ENCODE results near the gene TEX52. TPM values are rescaled to one million over a fixed set of nuclear protein-coding genes. Genes with fewer than 3 reads are reported as not detected.

Gene TEX52
- total and polyA plus RNA-seq, 2 of the 13 experiments (the other 11 are each of a cell fraction or from before 2014, with no cell fraction given): 0.05 TPM; not detected in 1

DNA sequence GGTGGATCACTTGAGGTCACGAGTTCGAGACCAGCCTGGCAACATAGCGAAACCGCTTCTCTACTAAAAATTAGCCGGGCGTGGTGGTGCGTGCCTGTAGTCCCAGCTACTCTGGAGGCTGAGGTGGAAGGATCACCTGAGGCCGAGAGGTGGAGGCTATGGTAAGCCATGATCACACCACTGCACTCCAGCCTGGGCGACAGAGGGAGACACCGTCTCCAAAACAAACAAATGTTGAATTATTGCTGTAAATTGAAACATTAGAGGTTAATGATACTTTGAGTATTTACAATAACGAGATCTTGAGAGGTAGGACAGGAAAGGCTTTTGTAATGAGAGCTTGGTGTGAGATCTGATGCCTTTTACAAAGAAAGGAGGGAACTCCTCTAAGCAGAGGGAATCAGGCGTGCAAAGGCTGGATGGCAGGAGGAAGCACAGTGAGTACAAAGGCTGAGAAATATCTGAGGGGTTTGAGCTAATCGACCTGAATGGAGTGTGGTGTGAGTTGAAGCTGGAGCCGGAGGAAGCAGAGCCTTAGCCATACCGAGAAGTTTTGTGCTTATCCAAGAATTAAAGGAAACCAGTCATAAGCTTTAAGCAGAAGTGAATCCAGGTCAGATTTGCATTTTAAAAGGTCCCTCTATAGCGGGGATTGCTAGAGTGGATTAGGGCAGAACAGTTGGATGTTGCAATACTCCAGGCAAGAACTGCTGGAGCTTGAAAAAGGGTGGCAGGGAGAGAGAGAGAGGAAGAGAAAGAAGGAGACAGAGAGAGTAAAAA, 21.3 kb upstream of the TEX52 start (continued):
- TF ChIP-seq, protein P1, sequence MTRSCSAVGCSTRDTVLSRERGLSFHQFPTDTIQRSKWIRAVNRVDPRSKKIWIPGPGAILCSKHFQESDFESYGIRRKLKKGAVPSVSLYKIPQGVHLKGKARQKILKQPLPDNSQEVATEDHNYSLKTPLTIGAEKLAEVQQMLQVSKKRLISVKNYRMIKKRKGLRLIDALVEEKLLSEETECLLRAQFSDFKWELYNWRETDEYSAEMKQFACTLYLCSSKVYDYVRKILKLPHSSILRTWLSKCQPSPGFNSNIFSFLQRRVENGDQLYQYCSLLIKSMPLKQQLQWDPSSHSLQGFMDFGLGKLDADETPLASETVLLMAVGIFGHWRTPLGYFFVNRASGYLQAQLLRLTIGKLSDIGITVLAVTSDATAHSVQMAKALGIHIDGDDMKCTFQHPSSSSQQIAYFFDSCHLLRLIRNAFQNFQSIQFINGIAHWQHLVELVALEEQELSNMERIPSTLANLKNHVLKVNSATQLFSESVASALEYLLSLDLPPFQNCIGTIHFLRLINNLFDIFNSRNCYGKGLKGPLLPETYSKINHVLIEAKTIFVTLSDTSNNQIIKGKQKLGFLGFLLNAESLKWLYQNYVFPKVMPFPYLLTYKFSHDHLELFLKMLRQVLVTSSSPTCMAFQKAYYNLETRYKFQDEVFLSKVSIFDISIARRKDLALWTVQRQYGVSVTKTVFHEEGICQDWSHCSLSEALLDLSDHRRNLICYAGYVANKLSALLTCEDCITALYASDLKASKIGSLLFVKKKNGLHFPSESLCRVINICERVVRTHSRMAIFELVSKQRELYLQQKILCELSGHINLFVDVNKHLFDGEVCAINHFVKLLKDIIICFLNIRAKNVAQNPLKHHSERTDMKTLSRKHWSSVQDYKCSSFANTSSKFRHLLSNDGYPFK (CRISPR knock-in tag; IDR thresholded peaks at IDR 0.05; ENCODE audit: borderline replicate concordance): no peak
- TF ChIP-seq KDM6A (CRISPR knock-in tag; IDR thresholded peaks at IDR 0.05; ENCODE audit: low read depth) (no peak), ZNF724P (CRISPR knock-in tag; IDR thresholded peaks at IDR 0.05; ENCODE audit: borderline replicate concordance) (no peak), ADNP (CRISPR knock-in tag; IDR thresholded peaks at IDR 0.05) (peak; percentile 93), TGIF2 (CRISPR knock-in tag; IDR thresholded peaks at IDR 0.05) (no peak), MAFG (CRISPR knock-in tag; IDR thresholded peaks at IDR 0.05) (no peak), ZNF383 (CRISPR knock-in tag; IDR thresholded peaks at IDR 0.05; ENCODE audit: borderline replicate concordance) (peak; percentile 46; the same call in 1 of the 2 replicates), NR2F6 (IDR thresholded peaks at IDR 0.05) (no peak), NR2F6 (CRISPR knock-in tag; IDR thresholded peaks at IDR 0.05) (no peak), HIVEP1 (CRISPR knock-in tag; IDR thresholded peaks at IDR 0.05) (no peak), ZNF605 (CRISPR knock-in tag; IDR thresholded peaks at IDR 0.05) (no peak), HOXD1 (CRISPR knock-in tag; IDR thresholded peaks at IDR 0.05) (no peak)
- TF ChIP-seq, protein P2, sequence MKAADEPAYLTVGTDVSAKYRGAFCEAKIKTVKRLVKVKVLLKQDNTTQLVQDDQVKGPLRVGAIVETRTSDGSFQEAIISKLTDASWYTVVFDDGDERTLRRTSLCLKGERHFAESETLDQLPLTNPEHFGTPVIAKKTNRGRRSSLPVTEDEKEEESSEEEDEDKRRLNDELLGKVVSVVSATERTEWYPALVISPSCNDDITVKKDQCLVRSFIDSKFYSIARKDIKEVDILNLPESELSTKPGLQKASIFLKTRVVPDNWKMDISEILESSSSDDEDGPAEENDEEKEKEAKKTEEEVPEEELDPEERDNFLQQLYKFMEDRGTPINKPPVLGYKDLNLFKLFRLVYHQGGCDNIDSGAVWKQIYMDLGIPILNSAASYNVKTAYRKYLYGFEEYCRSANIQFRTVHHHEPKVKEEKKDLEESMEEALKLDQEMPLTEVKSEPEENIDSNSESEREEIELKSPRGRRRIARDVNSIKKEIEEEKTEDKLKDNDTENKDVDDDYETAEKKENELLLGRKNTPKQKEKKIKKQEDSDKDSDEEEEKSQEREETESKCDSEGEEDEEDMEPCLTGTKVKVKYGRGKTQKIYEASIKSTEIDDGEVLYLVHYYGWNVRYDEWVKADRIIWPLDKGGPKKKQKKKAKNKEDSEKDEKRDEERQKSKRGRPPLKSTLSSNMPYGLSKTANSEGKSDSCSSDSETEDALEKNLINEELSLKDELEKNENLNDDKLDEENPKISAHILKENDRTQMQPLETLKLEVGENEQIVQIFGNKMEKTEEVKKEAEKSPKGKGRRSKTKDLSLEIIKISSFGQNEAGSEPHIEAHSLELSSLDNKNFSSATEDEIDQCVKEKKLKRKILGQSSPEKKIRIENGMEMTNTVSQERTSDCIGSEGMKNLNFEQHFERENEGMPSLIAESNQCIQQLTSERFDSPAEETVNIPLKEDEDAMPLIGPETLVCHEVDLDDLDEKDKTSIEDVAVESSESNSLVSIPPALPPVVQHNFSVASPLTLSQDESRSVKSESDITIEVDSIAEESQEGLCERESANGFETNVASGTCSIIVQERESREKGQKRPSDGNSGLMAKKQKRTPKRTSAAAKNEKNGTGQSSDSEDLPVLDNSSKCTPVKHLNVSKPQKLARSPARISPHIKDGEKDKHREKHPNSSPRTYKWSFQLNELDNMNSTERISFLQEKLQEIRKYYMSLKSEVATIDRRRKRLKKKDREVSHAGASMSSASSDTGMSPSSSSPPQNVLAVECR (CRISPR knock-in tag; IDR thresholded peaks at IDR 0.05; ENCODE audit: borderline replicate concordance): no peak
- TF ChIP-seq, protein P3, sequence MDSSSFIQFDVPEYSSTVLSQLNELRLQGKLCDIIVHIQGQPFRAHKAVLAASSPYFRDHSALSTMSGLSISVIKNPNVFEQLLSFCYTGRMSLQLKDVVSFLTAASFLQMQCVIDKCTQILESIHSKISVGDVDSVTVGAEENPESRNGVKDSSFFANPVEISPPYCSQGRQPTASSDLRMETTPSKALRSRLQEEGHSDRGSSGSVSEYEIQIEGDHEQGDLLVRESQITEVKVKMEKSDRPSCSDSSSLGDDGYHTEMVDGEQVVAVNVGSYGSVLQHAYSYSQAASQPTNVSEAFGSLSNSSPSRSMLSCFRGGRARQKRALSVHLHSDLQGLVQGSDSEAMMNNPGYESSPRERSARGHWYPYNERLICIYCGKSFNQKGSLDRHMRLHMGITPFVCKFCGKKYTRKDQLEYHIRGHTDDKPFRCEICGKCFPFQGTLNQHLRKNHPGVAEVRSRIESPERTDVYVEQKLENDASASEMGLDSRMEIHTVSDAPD (CRISPR knock-in tag; IDR thresholded peaks at IDR 0.05): no peak
- TF ChIP-seq, protein P4, sequence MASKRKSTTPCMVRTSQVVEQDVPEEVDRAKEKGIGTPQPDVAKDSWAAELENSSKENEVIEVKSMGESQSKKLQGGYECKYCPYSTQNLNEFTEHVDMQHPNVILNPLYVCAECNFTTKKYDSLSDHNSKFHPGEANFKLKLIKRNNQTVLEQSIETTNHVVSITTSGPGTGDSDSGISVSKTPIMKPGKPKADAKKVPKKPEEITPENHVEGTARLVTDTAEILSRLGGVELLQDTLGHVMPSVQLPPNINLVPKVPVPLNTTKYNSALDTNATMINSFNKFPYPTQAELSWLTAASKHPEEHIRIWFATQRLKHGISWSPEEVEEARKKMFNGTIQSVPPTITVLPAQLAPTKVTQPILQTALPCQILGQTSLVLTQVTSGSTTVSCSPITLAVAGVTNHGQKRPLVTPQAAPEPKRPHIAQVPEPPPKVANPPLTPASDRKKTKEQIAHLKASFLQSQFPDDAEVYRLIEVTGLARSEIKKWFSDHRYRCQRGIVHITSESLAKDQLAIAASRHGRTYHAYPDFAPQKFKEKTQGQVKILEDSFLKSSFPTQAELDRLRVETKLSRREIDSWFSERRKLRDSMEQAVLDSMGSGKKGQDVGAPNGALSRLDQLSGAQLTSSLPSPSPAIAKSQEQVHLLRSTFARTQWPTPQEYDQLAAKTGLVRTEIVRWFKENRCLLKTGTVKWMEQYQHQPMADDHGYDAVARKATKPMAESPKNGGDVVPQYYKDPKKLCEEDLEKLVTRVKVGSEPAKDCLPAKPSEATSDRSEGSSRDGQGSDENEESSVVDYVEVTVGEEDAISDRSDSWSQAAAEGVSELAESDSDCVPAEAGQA (IDR thresholded peaks at IDR 0.05; ENCODE audit: low read depth): no peak
- TF ChIP-seq, protein P4 (CRISPR knock-in tag; IDR thresholded peaks at IDR 0.05; ENCODE audit: borderline replicate concordance): no peak

Measured in HepG2 (cell line).